ENCODE results near the gene SNU13. TPM values are rescaled to one million over a fixed set of nuclear protein-coding genes. Genes with fewer than 3 reads are reported as not detected.

Gene SNU13
- total RNA-seq, 1 donor from 2014 or later, result 111 TPM

Other genes starting within 250 kb of the SNU13 start
- 47.7 TPM for gene TOB2, start 242.1 kb downstream of the SNU13 start, total RNA-seq
- 32.9 TPM for gene PHF5A, start 220.2 kb downstream of the SNU13 start, total RNA-seq
- 84.1 TPM for gene ACO2, start 219.8 kb downstream of the SNU13 start, total RNA-seq
- gene POLR3H, start 144.4 kb downstream of the SNU13 start, total RNA-seq, result 43.7 TPM
- 6.3 TPM for gene CSDC2, start 127.9 kb downstream of the SNU13 start, total RNA-seq
- 44.4 TPM for gene PMM1, start 99.0 kb downstream of the SNU13 start, total RNA-seq
- gene DESI1, start 67.8 kb downstream of the SNU13 start, total RNA-seq, result 29.5 TPM
- gene XRCC6, start 67.6 kb downstream of the SNU13 start, total RNA-seq, result 160 TPM
- 2.3 TPM for gene MEI1, start 10.6 kb upstream of the SNU13 start, total RNA-seq
- 7.3 TPM for gene CCDC134, start 111.8 kb upstream of the SNU13 start, total RNA-seq
- gene SREBF2, start 144.2 kb upstream of the SNU13 start, total RNA-seq, result 156 TPM
- not detected for gene SHISA8, start 226.2 kb upstream of the SNU13 start, total RNA-seq
- gene TNFRSF13C, start 237.9 kb upstream of the SNU13 start, total RNA-seq, result 0.23 TPM